Ishikawa (cell line): Measurements from ENCODE around the gene NSL1.

Experiments
- EGR1 ChIP-seq: IDR thresholded peaks from 2 replicates; pipeline ENCODE4 v1.6.1; 2012
- MAX ChIP-seq: IDR thresholded peaks from 2 replicates; pipeline ENCODE4 v1.6.1; 2012
- RAD21 ChIP-seq: IDR thresholded peaks from 2 replicates; pipeline ENCODE4 v1.6.1; 2012; ENCODE audit warnings: low read depth
- REST ChIP-seq: IDR thresholded peaks from 2 replicates; pipeline ENCODE4 v1.6.1; 2012; ENCODE audit warnings: low read depth, mild to moderate bottlenecking
- USF1 ChIP-seq: IDR thresholded peaks from 2 replicates; pipeline ENCODE4 v1.6.1; 2012

GRCh38 chr1:212680680-212681389 lies 110.7 kb downstream of the NSL1 start:
- no peak for TF ChIP-seq RAD21
- TF ChIP-seq USF1 = no peak
- TF ChIP-seq REST = no peak
- no peak for TF ChIP-seq MAX
- no peak for TF ChIP-seq EGR1
